ENCODE data around the gene EVX2. TPM values are rescaled to one million over a fixed set of nuclear protein-coding genes. Genes with fewer than 3 reads are reported as not detected.
A peak's percentile ranks its signal among the peaks of the same experiment; 100 is the strongest.

Gene EVX2
- total RNA-seq, 1 experiment from 2014 or later = not detected

- H3K9me3 Mint-ChIP-seq = no peaks in the 10 kb centered on the region
- peaks cover 100% of the 10 kb centered on the region for H3K27me3 Mint-ChIP-seq (ENCODE audit: low read depth)
- peak overlapping the region; percentile 38 for H3K4me3 Mint-ChIP-seq
- POLR2A ChIA-PET = no interaction called here
- CTCF ChIA-PET = no interaction called here
- no peak for ATAC-seq
- DNase-seq (ENCODE audit: low spot score) = no peak
- H3K36me3 Mint-ChIP-seq = peaks cover 2% of the 10 kb centered on the region; the same call in 1 of the 2 replicates
- H3K27ac Mint-ChIP-seq = no peak overlapping the region
- peaks cover 17% of the 10 kb centered on the region for H3K4me1 Mint-ChIP-seq
- TF ChIP-seq FOXP1 (CRISPR knock-in tag; IDR thresholded peaks at IDR 0.05; ENCODE audit: borderline replicate concordance) (no peak), ZNF671 (CRISPR knock-in tag; IDR thresholded peaks at IDR 0.05) (no peak), HMGXB4 (CRISPR knock-in tag; IDR thresholded peaks at IDR 0.05) (no peak), NFE2L1 (CRISPR knock-in tag; IDR thresholded peaks at IDR 0.05) (no peak), ZNF121 (CRISPR knock-in tag; IDR thresholded peaks at IDR 0.05) (no peak), IRF2 (CRISPR knock-in tag; IDR thresholded peaks at IDR 0.05; ENCODE audit: borderline replicate concordance, low read depth) (no peak), CBFB (CRISPR knock-in tag; IDR thresholded peaks at IDR 0.05; ENCODE audit: low read depth) (no peak), CREB1 (CRISPR knock-in tag; IDR thresholded peaks at IDR 0.05) (no peak), TEAD1 (CRISPR knock-in tag; IDR thresholded peaks at IDR 0.05) (no peak), ARID4B (CRISPR knock-in tag; IDR thresholded peaks at IDR 0.05; ENCODE audit: borderline replicate concordance) (no peak), GABPB1 (CRISPR knock-in tag; IDR thresholded peaks at IDR 0.05) (no peak), ZNF138 (CRISPR knock-in tag; conservative IDR thresholded peaks at IDR 0.05) (no peak), SMAD3 (CRISPR knock-in tag; IDR thresholded peaks at IDR 0.05; ENCODE audit: borderline replicate concordance) (no peak), ZNF396 (CRISPR knock-in tag; IDR thresholded peaks at IDR 0.05; ENCODE audit: borderline replicate concordance) (no peak), USF2 (CRISPR knock-in tag; IDR thresholded peaks at IDR 0.05) (no peak), CTCF (IDR thresholded peaks at IDR 0.05) (no peak), ZMAT4 (CRISPR knock-in tag; IDR thresholded peaks at IDR 0.05) (no peak), NFYB (CRISPR knock-in tag; conservative IDR thresholded peaks at IDR 0.05; ENCODE audit: low read depth) (no peak), ZNF232 (CRISPR knock-in tag; IDR thresholded peaks at IDR 0.05) (no peak)
Measured at GRCh38 chr2:176123411-176124109, 39.8 kb upstream of the EVX2 start.

Data from WTC11 (cell line).